A549 (cell line): ENCODE data around the gene STRIP2.

Experiments used
- CBX2 ChIP-seq: fragments of 200-600 bp; sonication (generic); IDR thresholded peaks from 2 replicates; pipeline ENCODE4 v1.6.1; 2016; ENCODE audit warnings: low read depth, mild to moderate bottlenecking, borderline replicate concordance
- EP300 ChIP-seq, 2 experiments: fragments of >200 bp; sonication (Bioruptor Twin); formaldehyde crosslinking; IDR thresholded peaks; 2 replicates in 1 of 2; 3 replicates in 1 of 2; pipeline ENCODE4 v1.6.1; 2016 to 2017
- HDAC2 ChIP-seq: fragments of 200-600 bp; sonication (generic); IDR thresholded peaks from 2 replicates; pipeline ENCODE4 v1.6.1; 2016
- JUNB ChIP-seq: fragments of >200 bp; sonication (Bioruptor Twin); formaldehyde crosslinking; IDR thresholded peaks from 2 replicates; pipeline ENCODE4 v1.6.1; 2016
- MAZ ChIP-seq: fragments of 150-350 bp; IDR thresholded peaks from 2 replicates; pipeline ENCODE4 v1.6.1; 2014; ENCODE audit warnings: antibody characterized with exemption, low read depth, low read length, borderline replicate concordance
- POLR2A ChIP-seq: IDR thresholded peaks from 2 replicates; pipeline ENCODE4 v1.6.1; 2012; ENCODE audit warnings: mild to moderate bottlenecking, low read length
- RCOR1 ChIP-seq: fragments of 150-350 bp; IDR thresholded peaks from 2 replicates; pipeline ENCODE4 v1.6.1; 2014; ENCODE audit warnings: antibody characterized with exemption, low read length, low read depth
- RFX5 ChIP-seq: fragments of 450-650 bp; IDR thresholded peaks from 2 replicates; pipeline ENCODE4 v1.7.1; 2014; ENCODE audit warnings: antibody characterized with exemption, mild to moderate bottlenecking, moderate library complexity
- TF ChIP-seq, protein P1 (sequence below): fragments of >200 bp; sonication (Bioruptor Twin); formaldehyde crosslinking; IDR thresholded peaks from 3 replicates; pipeline ENCODE4 v1.5.1; 2016
- TF ChIP-seq, protein P2 (sequence below): fragments of 200-600 bp; sonication (generic); IDR thresholded peaks from 2 replicates; pipeline ENCODE4 v1.6.1; 2016; ENCODE audit warnings: antibody characterized with exemption, mild to moderate bottlenecking, moderate library complexity
- TF ChIP-seq, protein P3 (sequence below): fragments of >200 bp; sonication (Bioruptor Twin); formaldehyde crosslinking; IDR thresholded peaks from 2 replicates; pipeline ENCODE4 v1.6.1; 2016

DNA sequence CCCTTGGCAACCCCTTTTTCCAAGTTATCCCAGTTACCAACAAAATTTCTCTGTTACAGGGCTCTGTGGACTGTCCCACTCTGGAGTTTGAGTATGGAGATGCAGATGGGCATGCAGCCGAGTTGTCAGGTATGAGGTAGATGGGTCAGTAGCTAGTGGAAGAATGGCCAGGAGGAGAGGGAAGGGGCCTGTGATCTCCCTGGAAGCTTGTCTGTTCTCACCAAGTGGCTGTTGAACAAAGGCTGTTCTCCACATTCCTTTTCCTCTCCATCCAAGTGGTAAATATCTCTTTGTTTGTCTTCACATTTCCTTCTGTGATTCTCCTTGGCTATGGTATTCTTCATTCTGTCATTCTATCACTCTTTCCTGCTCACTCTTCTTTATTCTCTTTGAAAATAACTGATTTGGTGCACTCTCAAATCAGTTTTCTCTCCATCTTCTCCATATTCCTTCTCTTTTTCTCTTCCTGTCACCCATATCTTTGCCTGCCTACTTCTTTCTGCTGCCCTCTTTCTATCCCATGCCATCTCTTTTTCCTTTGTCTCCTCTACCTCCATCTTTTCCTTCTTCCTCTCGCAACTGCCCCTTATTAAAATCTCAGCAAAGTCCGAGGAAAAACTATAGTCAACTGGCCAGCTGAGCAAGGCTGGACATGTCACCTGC lies 5.9 kb downstream of the STRIP2 start:
- TF ChIP-seq HDAC2 = no peak
- TF ChIP-seq, protein P1, sequence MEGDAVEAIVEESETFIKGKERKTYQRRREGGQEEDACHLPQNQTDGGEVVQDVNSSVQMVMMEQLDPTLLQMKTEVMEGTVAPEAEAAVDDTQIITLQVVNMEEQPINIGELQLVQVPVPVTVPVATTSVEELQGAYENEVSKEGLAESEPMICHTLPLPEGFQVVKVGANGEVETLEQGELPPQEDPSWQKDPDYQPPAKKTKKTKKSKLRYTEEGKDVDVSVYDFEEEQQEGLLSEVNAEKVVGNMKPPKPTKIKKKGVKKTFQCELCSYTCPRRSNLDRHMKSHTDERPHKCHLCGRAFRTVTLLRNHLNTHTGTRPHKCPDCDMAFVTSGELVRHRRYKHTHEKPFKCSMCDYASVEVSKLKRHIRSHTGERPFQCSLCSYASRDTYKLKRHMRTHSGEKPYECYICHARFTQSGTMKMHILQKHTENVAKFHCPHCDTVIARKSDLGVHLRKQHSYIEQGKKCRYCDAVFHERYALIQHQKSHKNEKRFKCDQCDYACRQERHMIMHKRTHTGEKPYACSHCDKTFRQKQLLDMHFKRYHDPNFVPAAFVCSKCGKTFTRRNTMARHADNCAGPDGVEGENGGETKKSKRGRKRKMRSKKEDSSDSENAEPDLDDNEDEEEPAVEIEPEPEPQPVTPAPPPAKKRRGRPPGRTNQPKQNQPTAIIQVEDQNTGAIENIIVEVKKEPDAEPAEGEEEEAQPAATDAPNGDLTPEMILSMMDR = no peak
- TF ChIP-seq, protein P2, sequence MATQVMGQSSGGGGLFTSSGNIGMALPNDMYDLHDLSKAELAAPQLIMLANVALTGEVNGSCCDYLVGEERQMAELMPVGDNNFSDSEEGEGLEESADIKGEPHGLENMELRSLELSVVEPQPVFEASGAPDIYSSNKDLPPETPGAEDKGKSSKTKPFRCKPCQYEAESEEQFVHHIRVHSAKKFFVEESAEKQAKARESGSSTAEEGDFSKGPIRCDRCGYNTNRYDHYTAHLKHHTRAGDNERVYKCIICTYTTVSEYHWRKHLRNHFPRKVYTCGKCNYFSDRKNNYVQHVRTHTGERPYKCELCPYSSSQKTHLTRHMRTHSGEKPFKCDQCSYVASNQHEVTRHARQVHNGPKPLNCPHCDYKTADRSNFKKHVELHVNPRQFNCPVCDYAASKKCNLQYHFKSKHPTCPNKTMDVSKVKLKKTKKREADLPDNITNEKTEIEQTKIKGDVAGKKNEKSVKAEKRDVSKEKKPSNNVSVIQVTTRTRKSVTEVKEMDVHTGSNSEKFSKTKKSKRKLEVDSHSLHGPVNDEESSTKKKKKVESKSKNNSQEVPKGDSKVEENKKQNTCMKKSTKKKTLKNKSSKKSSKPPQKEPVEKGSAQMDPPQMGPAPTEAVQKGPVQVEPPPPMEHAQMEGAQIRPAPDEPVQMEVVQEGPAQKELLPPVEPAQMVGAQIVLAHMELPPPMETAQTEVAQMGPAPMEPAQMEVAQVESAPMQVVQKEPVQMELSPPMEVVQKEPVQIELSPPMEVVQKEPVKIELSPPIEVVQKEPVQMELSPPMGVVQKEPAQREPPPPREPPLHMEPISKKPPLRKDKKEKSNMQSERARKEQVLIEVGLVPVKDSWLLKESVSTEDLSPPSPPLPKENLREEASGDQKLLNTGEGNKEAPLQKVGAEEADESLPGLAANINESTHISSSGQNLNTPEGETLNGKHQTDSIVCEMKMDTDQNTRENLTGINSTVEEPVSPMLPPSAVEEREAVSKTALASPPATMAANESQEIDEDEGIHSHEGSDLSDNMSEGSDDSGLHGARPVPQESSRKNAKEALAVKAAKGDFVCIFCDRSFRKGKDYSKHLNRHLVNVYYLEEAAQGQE = no peak
- no peak for TF ChIP-seq RFX5
- TF ChIP-seq POLR2A = no peak
- no peak for TF ChIP-seq CBX2
- TF ChIP-seq RCOR1 = no peak
- no peak for TF ChIP-seq JUNB
- TF ChIP-seq EP300 (IDR thresholded peaks at IDR 0.05) = no peak
- TF ChIP-seq MAZ = no peak
- TF ChIP-seq, protein P3, sequence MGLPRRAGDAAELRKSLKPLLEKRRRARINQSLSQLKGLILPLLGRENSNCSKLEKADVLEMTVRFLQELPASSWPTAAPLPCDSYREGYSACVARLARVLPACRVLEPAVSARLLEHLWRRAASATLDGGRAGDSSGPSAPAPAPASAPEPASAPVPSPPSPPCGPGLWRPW = no peak
